Stimulated activated effector memory CD8-positive, alpha-beta T cell treated with anti-CD3 and anti-CD28 coated beads, Interleukin-12 subunit alpha, Interleukin-12 subunit beta, amount 100 ng/mL, for 72 hours (primary cell): Measurements from ENCODE around the gene NUP43.

ENCODE experiments used
- ATAC-seq: fragments of 150-1000 bp; cut with Tn5 transposase; 2 replicates; pipeline ENCODE4 v1.10.0; 2021
- DNase-seq, 2 donors: peaks; one replicate each; pipeline ENCODE4 v3.0.0; 2021 to 2022; ENCODE audit warnings: low spot score in 2 of 2
- H3K27ac Mint-ChIP-seq: one replicate; pipeline ENCODE4 v1.8.0; 2022; ENCODE audit warnings: mild to moderate bottlenecking, mixed read lengths
- H3K36me3 Mint-ChIP-seq: one replicate; pipeline ENCODE4 v1.8.0; 2022; ENCODE audit warnings: mild to moderate bottlenecking, mixed read lengths
- H3K4me1 Mint-ChIP-seq: one replicate; pipeline ENCODE4 v1.8.0; 2022; ENCODE audit warnings: mixed read lengths
- H3K4me3 Mint-ChIP-seq: one replicate; pipeline ENCODE4 v1.8.0; 2022; ENCODE audit warnings: mild to moderate bottlenecking, mixed read lengths
- H3K9me3 Mint-ChIP-seq: one replicate; pipeline ENCODE4 v1.8.0; 2022; ENCODE audit warnings: mixed read lengths

Gene NUP43, protein sequence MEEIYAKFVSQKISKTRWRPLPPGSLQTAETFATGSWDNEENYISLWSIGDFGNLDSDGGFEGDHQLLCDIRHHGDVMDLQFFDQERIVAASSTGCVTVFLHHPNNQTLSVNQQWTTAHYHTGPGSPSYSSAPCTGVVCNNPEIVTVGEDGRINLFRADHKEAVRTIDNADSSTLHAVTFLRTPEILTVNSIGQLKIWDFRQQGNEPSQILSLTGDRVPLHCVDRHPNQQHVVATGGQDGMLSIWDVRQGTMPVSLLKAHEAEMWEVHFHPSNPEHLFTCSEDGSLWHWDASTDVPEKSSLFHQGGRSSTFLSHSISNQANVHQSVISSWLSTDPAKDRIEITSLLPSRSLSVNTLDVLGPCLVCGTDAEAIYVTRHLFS

DNA sequence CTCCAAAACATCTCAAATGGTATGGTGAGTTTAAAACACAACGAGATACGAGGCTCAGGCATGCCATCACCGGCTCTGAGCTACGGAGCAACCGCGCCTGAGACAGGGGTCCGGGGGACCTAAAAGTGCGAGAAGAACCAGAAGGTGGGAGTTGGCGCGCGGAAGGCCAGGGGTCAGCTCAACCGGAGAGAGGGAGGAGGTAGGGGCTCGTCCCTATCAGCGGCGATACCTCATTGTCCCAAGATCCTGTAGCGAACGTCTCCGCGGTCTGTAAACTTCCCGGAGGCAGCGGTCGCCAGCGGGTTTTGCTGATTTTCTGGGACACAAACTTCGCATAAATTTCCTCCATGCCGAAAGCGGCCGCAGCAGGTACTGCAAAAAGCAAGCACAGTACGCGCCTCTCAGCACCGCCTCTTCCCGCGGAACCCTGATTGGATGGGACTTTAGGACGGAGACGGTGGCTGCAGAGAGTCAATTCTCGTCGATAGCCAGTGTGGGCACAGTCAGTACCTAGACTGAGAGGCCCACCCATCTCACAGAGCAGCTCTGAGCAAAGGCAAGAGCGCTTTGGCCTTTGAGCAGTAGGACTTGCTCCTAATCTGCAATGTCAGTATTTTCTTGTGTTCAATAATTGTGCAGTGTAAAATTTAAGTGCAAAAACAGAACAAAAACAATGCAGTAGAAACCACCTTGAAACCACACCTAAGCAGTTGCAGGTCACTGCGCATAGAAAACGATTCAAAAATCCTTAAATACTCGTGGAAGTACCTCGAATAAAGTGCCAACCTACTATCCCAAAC, at the start of gene NUP43:
TSS of gene NUP43 (minus strand) at position 383 of the 800 bp plus-strand sequence. CDS start at position 349, 34 bp downstream.
- Mint-ChIP-seq H3K36me3 (peaks cover 60% of the 10 kb centered on the region), H3K4me1 (peaks cover 14% of the 10 kb centered on the region), H3K27ac (peak within 1 kb of the TSS; percentile 94), H3K9me3 (no peaks in the 10 kb centered on the region), H3K4me3 (peak within 1 kb of the TSS; percentile 96)
- DNase-seq (peak; percentile 74 to 92), ATAC-seq (peak; percentile 82)

DNA sequence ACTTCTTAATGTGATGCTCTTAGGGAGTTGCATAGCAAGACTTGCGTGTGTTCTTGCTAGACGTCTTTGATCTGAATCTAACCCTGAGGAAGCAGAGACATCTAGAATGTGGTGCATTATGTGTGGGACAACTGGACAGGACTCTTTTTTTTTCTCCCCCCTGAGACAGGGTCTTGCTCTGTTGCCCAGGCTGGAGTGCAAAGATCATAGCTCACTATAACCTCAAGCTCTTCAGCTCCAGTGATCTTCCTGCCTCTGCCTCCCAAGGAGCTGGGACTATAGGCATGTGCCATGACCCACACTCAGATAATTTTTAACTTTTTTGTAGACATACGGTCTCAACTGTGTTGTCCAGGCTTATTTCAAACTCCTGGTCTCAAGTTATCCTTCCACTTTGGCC, 37.2 kb upstream of the NUP43 start:
- no peak overlapping the region for H3K27ac Mint-ChIP-seq
- no peaks in the 10 kb centered on the region for H3K9me3 Mint-ChIP-seq
- DNase-seq (no peak), ATAC-seq (no peak)
- H3K4me3 Mint-ChIP-seq: no peak overlapping the region
- no peaks in the 10 kb centered on the region for H3K4me1 Mint-ChIP-seq
- H3K36me3 Mint-ChIP-seq: peaks cover 61% of the 10 kb centered on the region

DNA sequence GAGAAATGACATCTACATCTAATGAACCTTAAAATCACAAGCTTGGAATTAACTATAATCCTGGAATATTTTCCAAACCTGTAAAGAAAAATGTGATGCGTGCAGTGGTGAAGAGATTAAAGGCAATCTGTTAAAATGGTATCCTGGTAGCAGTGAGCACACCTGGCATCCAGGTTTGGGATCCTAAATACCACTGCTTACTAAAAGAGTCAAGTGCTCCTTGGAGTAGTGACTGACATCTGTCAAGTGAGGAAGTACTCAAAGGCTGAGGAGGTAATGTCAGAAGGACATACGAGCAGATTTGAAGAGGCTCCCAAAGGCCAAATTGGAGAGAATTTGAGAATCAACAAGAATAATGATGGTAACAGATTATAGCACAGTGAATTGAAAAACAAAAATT, 36.0 kb upstream of the NUP43 start:
- DNase-seq: no peak
- H3K4me1 Mint-ChIP-seq: no peaks in the 10 kb centered on the region
- no peak overlapping the region for H3K27ac Mint-ChIP-seq
- no peak for ATAC-seq
- H3K4me3 Mint-ChIP-seq: no peak overlapping the region
- H3K9me3 Mint-ChIP-seq: no peaks in the 10 kb centered on the region
- peaks cover 67% of the 10 kb centered on the region for H3K36me3 Mint-ChIP-seq

DNA sequence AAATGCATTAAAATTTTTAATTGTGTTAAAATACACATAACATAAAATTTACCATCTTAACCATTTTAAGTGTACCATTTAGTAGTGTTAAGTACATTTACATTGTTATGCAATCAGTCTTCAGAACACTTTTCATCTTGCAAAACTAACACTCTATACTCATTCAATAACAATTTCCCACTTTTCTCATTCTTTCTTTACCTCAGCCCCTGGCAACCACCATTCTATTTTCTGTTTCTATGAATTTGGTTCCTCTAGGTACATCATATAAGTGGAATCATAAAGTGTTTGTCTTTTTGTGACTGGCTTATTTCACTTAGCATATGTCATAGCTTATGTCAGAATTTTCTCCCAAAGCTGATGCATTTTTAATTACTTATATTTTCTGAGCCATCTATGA, 35.4 kb upstream of the NUP43 start:
- Mint-ChIP-seq H3K9me3 (no peaks in the 10 kb centered on the region), H3K36me3 (peaks cover 73% of the 10 kb centered on the region), H3K4me3 (no peak overlapping the region), H3K27ac (no peak overlapping the region), H3K4me1 (no peaks in the 10 kb centered on the region)
- ATAC-seq (no peak), DNase-seq (no peak)

DNA sequence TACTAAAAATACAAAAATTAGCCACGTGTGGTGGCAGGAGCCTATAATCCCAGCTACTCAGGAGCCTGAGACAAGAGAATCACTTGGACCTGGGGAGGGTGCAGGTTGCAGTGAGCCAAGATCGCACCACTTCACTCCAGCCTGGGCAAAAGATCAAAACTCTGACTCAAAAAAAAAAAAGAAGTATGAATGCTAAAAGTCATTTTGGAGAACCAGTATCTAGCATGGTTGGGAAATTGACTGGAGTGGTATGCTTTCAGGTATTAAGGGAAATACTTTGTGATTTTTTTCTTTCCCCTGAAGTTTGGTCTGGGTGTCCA, 33.3 kb upstream of the NUP43 start:
- DNase-seq (no peak), ATAC-seq (no peak)
- Mint-ChIP-seq H3K4me1 (no peaks in the 10 kb centered on the region), H3K4me3 (no peak overlapping the region), H3K36me3 (peaks cover 94% of the 10 kb centered on the region), H3K27ac (peak overlapping the region; percentile 52), H3K9me3 (no peaks in the 10 kb centered on the region)

DNA sequence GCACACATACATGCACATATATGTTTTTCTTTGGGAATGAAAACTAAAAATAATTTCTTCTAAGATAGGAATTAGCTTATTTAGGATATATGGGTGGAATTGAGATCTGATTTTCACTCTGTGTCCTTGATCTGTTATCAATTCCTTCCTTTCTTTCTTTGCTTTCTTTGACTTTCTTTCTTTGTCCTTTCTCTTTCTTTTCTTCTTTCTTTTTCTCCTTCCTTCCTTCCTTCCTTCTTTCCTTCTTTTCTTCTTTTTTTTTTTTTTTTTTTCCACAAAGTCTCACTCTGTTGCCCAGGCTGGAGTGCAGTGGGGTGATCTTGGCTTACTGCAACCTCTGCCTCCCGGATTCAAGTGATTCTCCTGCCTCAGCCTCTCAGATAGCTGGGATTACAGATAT, 31.3 kb upstream of the NUP43 start:
- Mint-ChIP-seq H3K4me3 (no peak overlapping the region), H3K4me1 (no peaks in the 10 kb centered on the region), H3K9me3 (no peaks in the 10 kb centered on the region), H3K36me3 (peaks cover 98% of the 10 kb centered on the region), H3K27ac (no peak overlapping the region)
- ATAC-seq: no peak
- DNase-seq: no peak

DNA sequence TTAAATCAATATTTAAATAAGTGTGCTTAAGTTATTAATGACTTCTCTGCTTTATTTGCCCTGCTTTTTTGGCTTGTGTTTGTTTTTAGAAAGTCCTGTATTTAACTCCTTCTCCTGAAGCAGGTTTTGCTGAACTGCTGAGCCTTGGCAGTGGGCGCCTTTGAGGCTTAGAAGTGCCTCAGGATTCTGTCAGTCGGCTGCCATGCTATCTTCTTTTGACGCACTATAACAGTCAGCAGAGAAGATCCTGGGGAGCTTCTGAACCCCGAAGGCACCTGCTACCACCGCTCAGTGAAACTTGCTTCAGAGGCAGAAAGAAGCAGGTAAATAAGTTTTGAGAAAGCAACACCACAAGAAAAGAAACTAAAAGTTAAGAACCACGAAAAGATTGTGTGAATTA, 25.6 kb upstream of the NUP43 start:
- Mint-ChIP-seq H3K9me3 (no peaks in the 10 kb centered on the region), H3K27ac (no peak overlapping the region), H3K4me3 (no peak overlapping the region), H3K4me1 (peaks cover 5% of the 10 kb centered on the region), H3K36me3 (peaks cover 91% of the 10 kb centered on the region)
- ATAC-seq: no peak
- DNase-seq: no peak

DNA sequence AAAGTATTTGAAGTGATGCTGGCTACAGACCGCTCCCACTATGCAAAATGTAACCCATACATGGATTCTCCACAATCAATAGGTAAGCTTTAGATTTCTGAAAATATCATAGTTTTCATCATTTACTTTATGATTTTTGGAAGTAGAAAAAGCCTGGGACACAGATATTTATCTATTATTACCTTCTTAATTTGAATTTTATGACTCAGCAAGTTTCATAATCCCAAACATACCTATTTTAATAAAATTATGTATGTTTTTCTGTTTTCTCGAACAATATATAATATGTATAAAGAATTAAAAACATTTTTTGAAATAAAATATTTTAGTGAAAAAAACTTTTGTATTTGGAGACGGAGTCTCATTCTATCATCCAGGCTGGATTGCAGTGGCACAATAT, 24.9 kb upstream of the NUP43 start:
- Mint-ChIP-seq H3K27ac (no peak overlapping the region), H3K4me1 (peaks cover 5% of the 10 kb centered on the region), H3K9me3 (no peaks in the 10 kb centered on the region), H3K4me3 (no peak overlapping the region), H3K36me3 (peaks cover 91% of the 10 kb centered on the region)
- ATAC-seq: no peak
- DNase-seq: no peak

DNA sequence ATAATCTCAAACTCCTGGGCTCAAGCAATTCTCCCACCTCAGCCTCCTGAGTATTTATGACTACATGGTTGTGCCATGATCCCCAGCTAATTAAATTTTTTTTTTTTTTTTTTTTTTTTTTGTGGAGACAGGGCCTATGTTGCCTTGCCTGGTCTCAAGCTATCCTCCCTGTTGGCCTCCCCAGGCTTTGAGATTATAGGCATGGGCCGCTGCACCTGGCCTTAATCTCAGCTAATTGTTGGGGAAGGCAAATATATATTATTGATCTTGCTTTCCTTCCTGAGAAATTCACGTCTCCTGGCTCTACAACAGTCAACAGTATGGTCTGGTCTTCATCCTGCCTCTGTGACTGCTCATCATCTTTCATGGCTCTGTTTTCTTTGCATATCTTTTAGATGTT, 23.3 kb upstream of the NUP43 start:
- ATAC-seq (no peak), DNase-seq (no peak)
- Mint-ChIP-seq H3K27ac (peak overlapping the region; percentile 8), H3K36me3 (peaks cover 87% of the 10 kb centered on the region), H3K9me3 (peaks cover 4% of the 10 kb centered on the region), H3K4me3 (no peak overlapping the region), H3K4me1 (peaks cover 5% of the 10 kb centered on the region)

DNA sequence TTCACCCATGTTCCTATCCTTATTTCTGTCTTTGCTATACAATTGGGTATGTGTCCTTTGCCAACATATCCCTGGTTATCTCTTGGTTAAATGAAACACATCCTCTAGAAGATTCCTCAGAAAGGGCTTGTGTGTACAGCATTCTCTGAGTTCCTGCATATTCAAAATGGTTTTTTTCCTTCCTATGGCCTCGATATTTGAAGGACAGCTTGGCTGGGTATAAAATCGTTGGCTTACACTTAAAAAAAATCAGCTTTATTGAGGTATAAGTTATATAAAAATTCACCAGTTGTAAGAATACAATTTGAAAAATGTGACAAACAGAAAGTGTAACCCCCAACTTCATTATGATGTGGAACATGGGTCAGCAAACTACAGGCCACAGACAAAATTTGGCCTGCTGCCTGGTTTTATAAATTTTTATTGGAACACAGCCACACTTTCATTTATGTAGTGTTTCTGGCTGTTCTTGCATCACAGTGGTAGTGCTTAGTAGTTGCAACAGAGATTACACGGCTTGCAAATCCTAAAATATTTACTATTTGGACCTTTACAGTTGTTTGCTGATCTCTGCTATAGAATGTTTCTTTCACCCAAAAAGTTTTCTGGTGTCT, 19.9 kb upstream of the NUP43 start:
- no peak overlapping the region for H3K27ac Mint-ChIP-seq
- no peak for DNase-seq
- peaks cover 53% of the 10 kb centered on the region for H3K36me3 Mint-ChIP-seq
- H3K9me3 Mint-ChIP-seq: peaks cover 4% of the 10 kb centered on the region
- peaks cover 5% of the 10 kb centered on the region for H3K4me1 Mint-ChIP-seq
- ATAC-seq: no peak
- no peak overlapping the region for H3K4me3 Mint-ChIP-seq

DNA sequence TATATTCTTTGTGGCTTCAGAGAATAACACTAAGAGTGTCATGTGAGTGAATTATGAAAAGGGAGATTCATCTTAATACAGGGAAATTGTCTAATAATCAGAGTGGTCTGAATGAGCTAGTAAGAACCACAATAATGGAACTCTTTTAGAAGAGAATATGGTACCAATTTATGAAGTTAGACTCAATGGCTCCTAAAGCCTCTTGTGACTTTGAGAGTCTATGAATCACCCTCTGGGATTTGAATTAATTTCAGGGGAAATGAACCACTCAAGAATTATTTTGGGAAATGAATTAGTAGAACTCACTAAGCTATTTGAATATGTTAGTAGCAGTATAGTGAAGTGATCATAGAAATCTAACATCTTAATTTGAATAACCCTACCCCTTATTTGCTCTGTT, 17.5 kb upstream of the NUP43 start:
- Mint-ChIP-seq H3K27ac (no peak overlapping the region), H3K4me3 (no peak overlapping the region), H3K9me3 (peaks cover 4% of the 10 kb centered on the region), H3K36me3 (peaks cover 54% of the 10 kb centered on the region), H3K4me1 (peaks cover 6% of the 10 kb centered on the region)
- DNase-seq (no peak), ATAC-seq (no peak)

DNA sequence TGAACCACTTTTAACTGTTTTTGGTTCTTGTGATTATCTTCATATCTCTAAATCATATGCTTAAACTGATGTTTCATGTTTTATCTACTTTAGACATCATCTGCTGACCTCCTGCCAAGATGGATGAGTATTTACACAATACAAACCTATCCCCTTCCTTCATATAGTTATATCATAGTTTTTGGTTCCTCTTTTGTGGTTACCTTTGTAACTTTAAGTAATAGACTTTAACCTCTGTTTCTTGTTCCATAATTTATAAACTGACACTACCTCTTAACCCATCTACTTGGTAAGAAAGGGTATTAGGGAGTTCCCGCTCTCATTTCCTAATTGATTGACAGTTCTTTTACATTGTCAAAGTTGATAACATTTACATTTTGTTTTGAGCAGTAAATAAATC, 15.1 kb upstream of the NUP43 start:
- H3K36me3 Mint-ChIP-seq: peaks cover 37% of the 10 kb centered on the region
- H3K9me3 Mint-ChIP-seq: peaks cover 4% of the 10 kb centered on the region
- no peak overlapping the region for H3K4me3 Mint-ChIP-seq
- ATAC-seq (no peak), DNase-seq (no peak)
- peaks cover 6% of the 10 kb centered on the region for H3K4me1 Mint-ChIP-seq
- no peak overlapping the region for H3K27ac Mint-ChIP-seq

DNA sequence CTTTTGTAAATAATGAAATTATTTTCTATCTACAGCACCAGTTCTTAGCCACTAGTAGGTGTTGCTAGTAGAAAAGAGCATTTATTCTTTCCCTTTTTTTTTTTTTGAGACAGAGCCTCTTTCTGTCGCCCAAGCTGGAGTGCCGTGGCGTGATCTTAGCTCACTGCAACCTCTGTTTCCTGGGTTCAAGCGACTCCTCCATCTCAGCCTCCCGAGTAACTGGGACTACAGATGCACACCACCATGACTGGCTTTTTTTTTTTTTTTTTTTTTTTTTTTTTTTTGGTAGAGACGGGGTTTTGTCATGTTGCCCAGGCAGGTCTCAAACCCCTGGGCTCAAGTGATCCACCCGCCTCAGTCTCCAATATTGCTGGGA, 9.9 kb upstream of the NUP43 start:
- Mint-ChIP-seq H3K9me3 (no peaks in the 10 kb centered on the region), H3K27ac (no peak overlapping the region), H3K4me3 (no peak overlapping the region), H3K4me1 (peaks cover 12% of the 10 kb centered on the region), H3K36me3 (peaks cover 28% of the 10 kb centered on the region)
- no peak for DNase-seq
- no peak for ATAC-seq

DNA sequence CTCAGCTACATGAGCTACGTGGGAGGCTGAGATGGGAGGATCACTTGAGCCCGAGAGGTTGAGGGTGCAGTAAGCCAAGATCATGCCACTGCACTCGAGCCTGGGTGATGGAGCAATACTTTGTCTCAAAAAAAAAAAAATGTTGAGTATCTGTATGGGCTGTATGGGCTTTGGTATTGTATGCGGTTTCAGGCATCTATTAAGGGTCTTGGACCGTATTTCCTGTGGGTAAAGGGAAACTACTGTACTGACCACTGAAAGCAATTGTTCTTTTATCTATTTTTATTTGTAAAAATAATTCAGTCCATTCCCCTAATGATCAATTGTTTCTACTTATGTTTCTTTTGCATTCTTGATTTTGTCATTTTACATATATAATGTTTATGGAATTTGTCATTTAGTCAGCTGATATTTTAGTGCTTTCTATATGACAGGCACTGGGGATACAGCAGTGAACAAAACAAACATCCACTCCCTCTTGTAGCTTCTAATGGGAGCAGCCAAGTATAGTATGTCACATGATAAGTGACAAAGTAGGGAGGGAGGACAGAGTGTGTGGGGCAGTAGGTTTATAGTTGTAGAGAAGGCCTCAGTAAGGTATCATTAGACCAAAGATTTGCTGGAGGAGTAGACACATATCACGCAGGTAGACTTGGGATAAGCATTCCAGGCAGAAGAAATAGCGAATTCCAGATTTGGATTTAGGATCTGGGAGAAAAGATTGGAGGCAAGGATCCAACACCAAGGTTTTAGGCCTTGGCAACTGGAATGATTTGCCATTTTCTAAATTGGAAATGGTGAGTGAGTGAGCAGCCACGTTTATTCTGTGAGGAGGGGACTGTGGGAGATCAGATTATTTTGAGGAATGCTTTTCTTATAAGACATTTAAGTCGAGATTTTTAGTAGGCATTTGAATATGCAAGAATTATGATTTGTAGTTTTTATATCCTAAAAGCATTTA, 9.3 kb upstream of the NUP43 start:
- Mint-ChIP-seq H3K4me1 (peaks cover 15% of the 10 kb centered on the region), H3K36me3 (peaks cover 31% of the 10 kb centered on the region), H3K9me3 (no peaks in the 10 kb centered on the region), H3K4me3 (no peak overlapping the region), H3K27ac (no peak overlapping the region)
- DNase-seq (no peak), ATAC-seq (no peak)

DNA sequence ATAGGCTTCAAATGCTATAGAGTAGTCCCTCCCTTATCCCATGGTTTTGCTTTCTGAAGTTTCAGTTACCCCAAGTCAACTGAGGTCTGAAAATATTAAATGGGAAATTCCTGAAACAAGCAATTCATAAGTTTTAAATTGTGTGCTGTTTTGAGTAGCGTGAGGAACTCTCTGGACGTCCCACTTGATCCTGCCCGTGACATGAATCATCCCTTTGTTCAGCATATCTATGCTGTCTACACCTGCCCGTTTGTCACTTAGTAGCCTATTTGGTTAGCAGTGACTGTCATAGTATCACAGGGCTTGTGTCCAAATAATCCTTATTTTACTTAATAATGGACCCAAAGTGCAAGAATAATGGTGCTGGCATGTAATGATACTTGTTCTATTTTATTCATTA, 8.2 kb upstream of the NUP43 start:
- Mint-ChIP-seq H3K4me1 (peaks cover 11% of the 10 kb centered on the region), H3K4me3 (no peak overlapping the region), H3K9me3 (no peaks in the 10 kb centered on the region), H3K36me3 (peaks cover 28% of the 10 kb centered on the region), H3K27ac (no peak overlapping the region)
- ATAC-seq (no peak), DNase-seq (no peak)
